AG10803 (cell line): ENCODE data around the gene SOX4.
"Not testable (repeated sequence)": the region's sequence is repeated elsewhere in the genome, so short reads cannot be mapped to it uniquely, and the experiment has no call there.

Experiments
- DNase-seq: peaks from one replicate; pipeline ENCODE4 v3.0.0; 2010; ENCODE audit warnings: low read depth
- H3K4me3 ChIP-seq: 2 replicates; pipeline ENCODE4 v1.5.1; 2011; ENCODE audit warnings: mild to moderate bottlenecking, low read length, control low read depth
- TF ChIP-seq, protein P1 (sequence below): conservative IDR thresholded peaks from 2 replicates; pipeline ENCODE4 v1.5.1; 2011; ENCODE audit warnings: mild to moderate bottlenecking, low read length, control low read depth, inconsistent platforms

The SOX4 gene

DNA sequence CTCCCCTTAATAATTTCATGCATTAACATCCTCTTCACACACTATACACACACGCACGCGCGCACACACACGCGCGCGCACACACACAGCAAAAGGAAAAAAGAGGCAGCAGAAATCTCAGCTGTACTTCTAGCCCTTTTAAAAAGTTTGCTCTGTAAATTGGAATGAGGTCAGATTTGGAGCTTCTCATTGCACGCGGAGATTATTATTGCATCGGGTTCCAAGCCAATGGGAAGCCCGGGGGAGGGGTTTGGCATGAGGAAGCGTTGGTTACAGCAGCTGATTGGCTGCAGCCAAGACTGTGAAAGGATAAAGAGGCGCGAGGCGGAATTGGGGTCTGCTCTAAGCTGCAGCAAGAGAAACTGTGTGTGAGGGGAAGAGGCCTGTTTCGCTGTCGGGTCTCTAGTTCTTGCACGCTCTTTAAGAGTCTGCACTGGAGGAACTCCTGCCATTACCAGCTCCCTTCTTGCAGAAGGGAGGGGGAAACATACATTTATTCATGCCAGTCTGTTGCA, at the start of gene SOX4:
TSS of gene SOX4 (plus strand) at position 340 of the 515 bp plus-strand sequence. CDS start 784 bp downstream, outside the sequence.
- DNase-seq: peak; percentile 91
- peak within 1 kb of the TSS; percentile 81 for H3K4me3 ChIP-seq
- TF ChIP-seq, protein P1, sequence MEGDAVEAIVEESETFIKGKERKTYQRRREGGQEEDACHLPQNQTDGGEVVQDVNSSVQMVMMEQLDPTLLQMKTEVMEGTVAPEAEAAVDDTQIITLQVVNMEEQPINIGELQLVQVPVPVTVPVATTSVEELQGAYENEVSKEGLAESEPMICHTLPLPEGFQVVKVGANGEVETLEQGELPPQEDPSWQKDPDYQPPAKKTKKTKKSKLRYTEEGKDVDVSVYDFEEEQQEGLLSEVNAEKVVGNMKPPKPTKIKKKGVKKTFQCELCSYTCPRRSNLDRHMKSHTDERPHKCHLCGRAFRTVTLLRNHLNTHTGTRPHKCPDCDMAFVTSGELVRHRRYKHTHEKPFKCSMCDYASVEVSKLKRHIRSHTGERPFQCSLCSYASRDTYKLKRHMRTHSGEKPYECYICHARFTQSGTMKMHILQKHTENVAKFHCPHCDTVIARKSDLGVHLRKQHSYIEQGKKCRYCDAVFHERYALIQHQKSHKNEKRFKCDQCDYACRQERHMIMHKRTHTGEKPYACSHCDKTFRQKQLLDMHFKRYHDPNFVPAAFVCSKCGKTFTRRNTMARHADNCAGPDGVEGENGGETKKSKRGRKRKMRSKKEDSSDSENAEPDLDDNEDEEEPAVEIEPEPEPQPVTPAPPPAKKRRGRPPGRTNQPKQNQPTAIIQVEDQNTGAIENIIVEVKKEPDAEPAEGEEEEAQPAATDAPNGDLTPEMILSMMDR: no peak

DNA sequence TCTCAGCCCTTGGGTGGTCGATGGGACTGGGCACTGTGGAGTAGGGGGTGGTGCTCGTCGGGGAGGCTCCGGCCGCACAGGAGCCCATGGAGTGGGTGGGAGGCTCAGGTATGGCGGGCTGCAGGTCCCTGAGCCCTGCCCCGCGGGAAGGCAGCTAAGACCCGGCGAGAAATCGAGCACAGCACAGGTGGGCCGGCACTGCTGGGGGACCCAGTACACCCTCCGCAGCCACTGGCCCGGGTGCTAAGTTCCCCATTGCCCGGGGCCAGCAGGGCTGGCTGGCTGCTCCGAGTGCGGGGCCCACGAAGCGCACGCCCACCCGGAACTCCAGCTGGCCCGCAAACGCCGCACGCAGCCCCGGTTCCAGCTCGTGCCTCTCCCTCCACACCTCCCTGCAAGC, 41.3 kb upstream of the SOX4 start:
- H3K4me3 ChIP-seq, DNase-seq: not testable (repeated sequence)

DNA sequence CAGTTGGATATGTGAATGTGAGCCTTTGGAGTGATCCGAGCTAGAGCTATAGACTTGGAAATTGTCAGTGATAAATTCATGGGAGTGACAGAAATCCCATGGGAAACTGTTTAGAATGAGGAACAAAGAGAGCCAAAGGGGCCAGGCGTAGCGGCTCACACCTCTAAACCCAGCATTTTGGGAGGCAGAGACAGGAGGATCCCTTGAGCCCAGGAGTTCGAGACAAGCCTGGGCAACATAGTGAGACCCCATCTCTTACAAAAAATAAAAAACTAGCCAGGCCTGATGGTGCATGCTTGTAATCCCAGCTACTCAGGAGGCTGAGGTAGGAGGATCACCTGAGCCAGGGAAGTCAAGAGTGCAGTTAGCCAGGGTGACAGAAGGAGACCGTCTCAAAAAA, 39.3 kb upstream of the SOX4 start:
- no peak for DNase-seq
- TF ChIP-seq, protein P1: no peak

DNA sequence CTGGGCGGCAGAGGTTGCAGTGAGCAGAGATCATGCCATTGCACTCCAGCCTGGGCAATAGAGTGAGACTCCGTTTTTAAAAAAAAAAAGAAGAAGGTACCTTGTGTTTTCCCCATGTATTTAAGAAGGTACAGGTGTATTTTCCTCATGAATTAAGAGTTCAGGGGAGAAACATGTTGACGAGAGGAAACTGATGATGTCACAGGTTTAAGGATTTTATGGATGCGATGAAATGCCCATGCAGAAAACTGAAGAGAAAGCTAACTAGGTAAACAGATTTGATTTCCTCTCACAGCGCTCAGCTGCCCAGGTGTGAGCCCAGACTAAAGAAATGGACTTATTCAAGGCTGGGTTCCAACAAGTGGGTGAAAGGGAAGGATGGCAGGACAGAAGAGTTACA, 38.4 kb upstream of the SOX4 start:
- H3K4me3 ChIP-seq: no peak overlapping the region
- TF ChIP-seq, protein P1: no peak
- DNase-seq: no peak

More for the DNA sequence above, 39.3 kb upstream of the SOX4 start:
- H3K4me3 ChIP-seq: no peak overlapping the region

DNA sequence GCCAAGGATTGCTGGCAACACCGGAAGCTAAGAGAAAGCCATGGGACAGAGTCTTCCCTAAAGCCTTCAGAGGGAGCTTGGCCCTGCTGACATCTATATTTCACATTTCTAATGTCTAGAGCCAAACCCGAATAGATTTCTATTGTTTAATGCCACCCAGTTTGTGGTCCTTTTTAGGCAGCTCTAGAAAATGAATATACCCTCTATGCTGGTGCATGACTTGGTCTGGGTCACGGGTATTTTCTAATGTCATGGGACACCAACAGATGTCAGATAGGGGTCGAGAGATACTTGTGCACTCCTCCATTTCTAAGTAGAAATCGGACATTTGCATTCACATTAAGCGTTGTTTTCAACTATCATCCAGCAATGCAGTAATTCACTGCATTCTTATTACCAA, 37.0 kb upstream of the SOX4 start:
- no peak overlapping the region for H3K4me3 ChIP-seq
- DNase-seq: no peak
- TF ChIP-seq, protein P1: no peak

DNA sequence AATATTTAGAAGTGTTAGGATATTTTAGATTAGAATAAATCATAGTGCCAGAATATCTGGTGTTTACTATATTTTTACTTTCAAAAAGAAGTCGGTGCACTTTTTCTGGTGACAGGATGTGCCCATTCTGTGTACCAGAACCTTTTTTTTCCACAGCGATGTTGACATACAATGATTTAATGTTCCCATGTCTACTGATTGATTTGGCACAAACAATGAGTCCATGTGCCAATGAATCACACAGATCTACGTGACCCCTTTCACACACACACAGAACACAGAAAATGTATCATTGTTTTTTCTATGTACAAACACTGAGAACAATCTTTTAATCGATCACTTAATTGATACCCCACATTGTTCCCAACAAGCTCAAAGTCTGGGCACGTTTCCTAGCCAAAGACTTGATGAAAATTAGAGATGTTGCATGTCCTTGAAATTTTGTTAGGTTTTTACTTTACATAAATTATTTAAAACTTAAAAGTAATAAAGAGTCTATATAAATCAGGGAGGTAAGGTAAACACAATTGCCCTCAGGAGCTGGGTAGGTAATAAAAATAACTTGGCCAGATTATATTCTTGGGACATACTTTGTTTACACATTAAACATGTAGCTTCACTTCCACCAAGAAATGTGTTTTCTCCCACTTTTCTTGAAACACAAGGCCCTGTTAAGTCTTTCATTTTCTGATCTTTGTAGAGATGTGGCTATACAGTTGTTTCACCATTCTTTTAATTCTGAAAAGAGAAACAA, 36.4 kb upstream of the SOX4 start:
- TF ChIP-seq, protein P1: no peak
- no peak for DNase-seq
- H3K4me3 ChIP-seq: no peak overlapping the region

DNA sequence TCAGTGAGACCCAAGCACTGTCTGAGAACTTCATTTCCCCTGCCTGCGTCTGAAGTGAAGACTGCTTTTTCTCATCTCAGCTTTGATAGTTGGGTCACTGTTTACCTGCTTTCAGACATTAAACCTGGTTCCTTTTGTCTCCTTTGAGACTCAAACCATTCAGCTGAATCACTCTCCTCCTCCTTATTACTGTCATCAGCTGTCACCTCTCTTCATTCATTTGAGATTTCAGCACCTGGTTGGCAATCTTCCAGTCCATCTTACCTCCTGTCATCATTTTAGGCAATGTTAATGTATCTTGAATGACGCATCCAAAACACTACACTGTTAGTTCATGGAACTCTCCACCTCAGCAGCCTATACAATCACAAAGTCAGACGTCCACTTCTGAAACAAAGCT, 34.3 kb upstream of the SOX4 start:
- no peak for DNase-seq
- H3K4me3 ChIP-seq: no peak overlapping the region
- TF ChIP-seq, protein P1: no peak
